WTC11 (cell line): ENCODE measurements around the gene MRPS18B. TPM values are rescaled to one million over a fixed set of nuclear protein-coding genes. Genes with fewer than 3 reads are reported as not detected.

Experiments
- ATAC-seq: fragments of 200-7000 bp; cut with Tn5 transposase; 2 replicates; pipeline ENCODE4 v1.10.0; 2021; ENCODE audit warnings: mild to moderate bottlenecking, moderate library complexity
- CTCF ChIA-PET: fragments of 300-600 bp; sonication (Branson Sonifier 250); formaldehyde crosslinking; loops from one replicate; lab custom pipeline; 2021; ENCODE audit warnings: antibody characterized with exemption; lab: Charles Lee
- POLR2A ChIA-PET: fragments of 350-600 bp; sonication (Branson Sonifier 250); formaldehyde crosslinking; loops from one replicate; lab custom pipeline; 2021; ENCODE audit warnings: antibody characterized with exemption; lab: Charles Lee
- DNase-seq: peaks from one replicate; pipeline ENCODE4 v3.0.0; 2021; ENCODE audit warnings: low spot score
- H3K27ac Mint-ChIP-seq: 2 replicates; pipeline ENCODE4 v1.8.0; 2021; ENCODE audit warnings: mixed read lengths
- H3K27me3 Mint-ChIP-seq: 2 replicates; pipeline ENCODE4 v1.8.0; 2021; ENCODE audit warnings: low read depth, mild to moderate bottlenecking, moderate library complexity, mixed read lengths
- H3K36me3 Mint-ChIP-seq: 2 replicates; pipeline ENCODE4 v1.8.0; 2021; ENCODE audit warnings: mixed read lengths
- H3K4me1 Mint-ChIP-seq: 2 replicates; pipeline ENCODE4 v1.8.0; 2022; ENCODE audit warnings: mixed read lengths
- H3K4me3 Mint-ChIP-seq: 2 replicates; pipeline ENCODE4 v1.8.0; 2021; ENCODE audit warnings: mild to moderate bottlenecking, moderate library complexity, mixed read lengths
- H3K9me3 Mint-ChIP-seq: 2 replicates; pipeline ENCODE4 v1.8.0; 2021; ENCODE audit warnings: mixed read lengths
- ATF1 ChIP-seq: sonication (generic); formaldehyde crosslinking; IDR thresholded peaks from 2 replicates; pipeline ENCODE4 v1.8.1; 2023; ENCODE audit warnings: mild to moderate bottlenecking, moderate library complexity, missing genetic modification reagents
- E2F5 ChIP-seq: sonication (generic); formaldehyde crosslinking; IDR thresholded peaks from 2 replicates; pipeline ENCODE4 v1.8.1; 2022; ENCODE audit warnings: mild to moderate bottlenecking, moderate library complexity, missing genetic modification reagents
- FOXJ3 ChIP-seq: sonication (generic); formaldehyde crosslinking; IDR thresholded peaks from 2 replicates; pipeline ENCODE4 v1.9.0; 2021; ENCODE audit warnings: missing genetic modification reagents, mild to moderate bottlenecking, borderline replicate concordance
- FOXP1 ChIP-seq: sonication (generic); formaldehyde crosslinking; IDR thresholded peaks from 2 replicates; pipeline ENCODE4 v1.8.0; 2022; ENCODE audit warnings: missing genetic modification reagents, mild to moderate bottlenecking, moderate library complexity, borderline replicate concordance
- IRF2 ChIP-seq: sonication (generic); formaldehyde crosslinking; IDR thresholded peaks from 2 replicates; pipeline ENCODE4 v1.8.0; 2022; ENCODE audit warnings: low read depth, missing genetic modification reagents, borderline replicate concordance
- JAZF1 ChIP-seq: fragments of 250-450 bp; sonication (Bioruptor Pico); IDR thresholded peaks from 2 replicates; pipeline ENCODE4 v1.9.0; 2021; ENCODE audit warnings: moderate library complexity, mild to moderate bottlenecking, inconsistent platforms
- MYBL2 ChIP-seq: sonication (generic); formaldehyde crosslinking; IDR thresholded peaks from 2 replicates; pipeline ENCODE4 v1.8.1; 2023; ENCODE audit warnings: mild to moderate bottlenecking, moderate library complexity, missing genetic modification reagents
- NFE2L1 ChIP-seq: sonication (generic); formaldehyde crosslinking; IDR thresholded peaks from 2 replicates; pipeline ENCODE4 v1.8.1; 2023; ENCODE audit warnings: missing genetic modification reagents
- NFYB ChIP-seq: sonication (generic); formaldehyde crosslinking; conservative IDR thresholded peaks from 2 replicates; pipeline ENCODE4 v1.8.0; 2022; ENCODE audit warnings: low read depth, missing genetic modification reagents
- NR1H2 ChIP-seq: sonication (generic); formaldehyde crosslinking; IDR thresholded peaks from 2 replicates; pipeline ENCODE4 v1.9.0; 2021; ENCODE audit warnings: mild to moderate bottlenecking, moderate library complexity, missing genetic modification reagents
- RELA ChIP-seq: sonication (generic); formaldehyde crosslinking; IDR thresholded peaks from 2 replicates; pipeline ENCODE4 v1.8.1; 2022; ENCODE audit warnings: missing genetic modification reagents, mild to moderate bottlenecking, borderline replicate concordance
- SMAD3 ChIP-seq: sonication (generic); formaldehyde crosslinking; IDR thresholded peaks from 2 replicates; pipeline ENCODE4 v1.8.0; 2022; ENCODE audit warnings: missing genetic modification reagents, mild to moderate bottlenecking, borderline replicate concordance
- SMAD4 ChIP-seq: sonication (generic); formaldehyde crosslinking; IDR thresholded peaks from 2 replicates; pipeline ENCODE4 v1.8.0; 2022; ENCODE audit warnings: mild to moderate bottlenecking, missing genetic modification reagents
- SP1 ChIP-seq: sonication (generic); formaldehyde crosslinking; conservative IDR thresholded peaks from 2 replicates; pipeline ENCODE4 v1.8.1; 2022; ENCODE audit warnings: missing genetic modification reagents
- TEAD4 ChIP-seq: sonication (generic); formaldehyde crosslinking; IDR thresholded peaks from 2 replicates; pipeline ENCODE4 v1.8.0; 2022; ENCODE audit warnings: mild to moderate bottlenecking, missing genetic modification reagents
- ZNF232 ChIP-seq: sonication (generic); formaldehyde crosslinking; IDR thresholded peaks from 2 replicates; pipeline ENCODE4 v1.8.0; 2022; ENCODE audit warnings: mild to moderate bottlenecking, missing genetic modification reagents
- ZNF416 ChIP-seq: fragments of 250-450 bp; sonication (Bioruptor Pico); IDR thresholded peaks from 2 replicates; pipeline ENCODE4 v1.9.0; 2021; ENCODE audit warnings: mild to moderate bottlenecking, inconsistent platforms
- ZSCAN18 ChIP-seq: fragments of 250-450 bp; sonication (Bioruptor Pico); IDR thresholded peaks from 2 replicates; pipeline ENCODE4 v2.1.2; 2022; ENCODE audit warnings: mild to moderate bottlenecking, moderate library complexity
- total RNA-seq: library from RNA; stranded (reverse); gene quantifications from 3 replicates; pipeline ENCODE4 v1.2.3, GENCODE V29; 2021
- TF ChIP-seq, protein P1 (sequence below): sonication (generic); formaldehyde crosslinking; IDR thresholded peaks from 2 replicates; pipeline ENCODE4 v1.8.0; 2022; ENCODE audit warnings: mild to moderate bottlenecking, missing genetic modification reagents
- TF ChIP-seq, protein P2 (sequence below): sonication (generic); formaldehyde crosslinking; IDR thresholded peaks from 2 replicates; pipeline ENCODE4 v1.8.0; 2022; ENCODE audit warnings: missing genetic modification reagents
- TF ChIP-seq, protein P3 (sequence below): sonication (generic); formaldehyde crosslinking; IDR thresholded peaks from 2 replicates; pipeline ENCODE4 v1.8.1; 2023; ENCODE audit warnings: mild to moderate bottlenecking, missing genetic modification reagents
- TF ChIP-seq, protein P4 (sequence below): sonication (generic); formaldehyde crosslinking; IDR thresholded peaks from 2 replicates; pipeline ENCODE4 v1.8.1; 2023; ENCODE audit warnings: mild to moderate bottlenecking, missing genetic modification reagents, moderate library complexity

MRPS18B gene
- total RNA-seq, 1 experiment from 2014 or later, result 67.8 TPM

DNA sequence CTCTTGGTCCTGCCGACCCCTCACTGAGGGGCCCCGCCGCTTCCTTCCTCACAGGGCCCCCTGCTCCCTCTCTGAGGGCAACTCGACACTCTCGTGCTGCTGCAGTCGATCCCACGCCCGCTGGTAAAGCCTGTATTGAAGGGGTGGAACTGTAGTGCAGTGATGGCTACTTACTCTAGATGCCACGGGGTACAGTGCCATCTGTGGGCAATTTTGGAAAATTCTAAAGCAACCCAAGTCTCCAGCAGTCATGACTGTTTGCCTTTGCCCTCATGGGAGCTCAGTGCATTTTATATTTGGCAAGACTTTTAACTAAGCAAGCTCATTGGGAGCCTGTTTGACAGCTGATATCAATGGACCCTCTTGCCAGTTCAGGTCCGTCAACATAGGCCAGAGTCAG, 22.8 kb downstream of the MRPS18B start:
- Mint-ChIP-seq H3K27me3 (no peaks in the 10 kb centered on the region), H3K9me3 (no peaks in the 10 kb centered on the region), H3K36me3 (peaks cover 30% of the 10 kb centered on the region), H3K27ac (no peak overlapping the region), H3K4me3 (no peak overlapping the region), H3K4me1 (peaks cover 2% of the 10 kb centered on the region)
- CTCF ChIA-PET, result interaction anchor here (1.5 kb wide), 1 partner anchor 39 kb away, joined by 4 read pairs; no protein-coding TSS in a partner anchor
- no peak for DNase-seq
- TF ChIP-seq ZNF232 (CRISPR knock-in tag), result no peak
- no peak for TF ChIP-seq SMAD3
- TF ChIP-seq SMAD4 (CRISPR knock-in tag), result no peak
- no peak for TF ChIP-seq MYBL2 (CRISPR knock-in tag)
- TF ChIP-seq, protein P1, sequence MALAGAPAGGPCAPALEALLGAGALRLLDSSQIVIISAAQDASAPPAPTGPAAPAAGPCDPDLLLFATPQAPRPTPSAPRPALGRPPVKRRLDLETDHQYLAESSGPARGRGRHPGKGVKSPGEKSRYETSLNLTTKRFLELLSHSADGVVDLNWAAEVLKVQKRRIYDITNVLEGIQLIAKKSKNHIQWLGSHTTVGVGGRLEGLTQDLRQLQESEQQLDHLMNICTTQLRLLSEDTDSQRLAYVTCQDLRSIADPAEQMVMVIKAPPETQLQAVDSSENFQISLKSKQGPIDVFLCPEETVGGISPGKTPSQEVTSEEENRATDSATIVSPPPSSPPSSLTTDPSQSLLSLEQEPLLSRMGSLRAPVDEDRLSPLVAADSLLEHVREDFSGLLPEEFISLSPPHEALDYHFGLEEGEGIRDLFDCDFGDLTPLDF, result no peak
- no peak for TF ChIP-seq TEAD4 (CRISPR knock-in tag)
- TF ChIP-seq RELA, result no peak
- no peak for TF ChIP-seq ZNF416 (CRISPR knock-in tag)
- no peak for TF ChIP-seq JAZF1 (CRISPR knock-in tag)
- TF ChIP-seq ATF1, result no peak
- TF ChIP-seq, all 79 proteins: peak for 0
- no peak for ATAC-seq
- POLR2A ChIA-PET, result no interaction called here

DNA sequence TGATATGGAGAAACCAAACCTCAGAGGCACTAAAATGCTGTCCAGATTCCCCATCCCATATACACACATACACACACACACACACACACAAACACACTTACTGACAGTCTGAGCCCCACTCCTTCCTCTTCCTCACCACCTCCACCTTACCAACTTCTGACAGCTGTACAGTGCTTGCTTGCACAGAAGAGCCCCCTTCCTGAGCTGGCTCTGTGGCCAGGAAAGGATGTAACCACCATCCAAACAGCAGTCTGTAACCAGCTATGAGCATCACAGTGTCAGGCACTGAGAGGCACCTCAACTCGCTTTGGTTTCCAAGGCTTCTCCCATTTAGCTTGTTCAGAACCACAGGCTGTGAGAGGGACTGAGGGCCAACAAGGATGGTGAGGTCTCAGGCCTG, 23.4 kb downstream of the MRPS18B start:
- peaks cover 8% of the 10 kb centered on the region for H3K4me1 Mint-ChIP-seq
- H3K27me3 Mint-ChIP-seq, result no peaks in the 10 kb centered on the region
- H3K27ac Mint-ChIP-seq, result peak overlapping the region; percentile 27; the same call in 1 of the 2 replicates
- ChIA-PET CTCF (interaction anchor here (1.5 kb wide), 1 partner anchor 38 kb away, joined by 4 read pairs; no protein-coding TSS in a partner anchor), POLR2A (no interaction called here)
- ATAC-seq (no peak), DNase-seq (no peak)
- peaks cover 28% of the 10 kb centered on the region for H3K36me3 Mint-ChIP-seq
- H3K9me3 Mint-ChIP-seq, result no peaks in the 10 kb centered on the region
- H3K4me3 Mint-ChIP-seq, result no peak overlapping the region
- no peak for TF ChIP-seq FOXP1 (CRISPR knock-in tag)

- POLR2A ChIA-PET, result no interaction called here
Observed at GRCh38 chr6:30643656-30644055, 26.0 kb downstream of the MRPS18B start.

More at GRCh38 chr6:30643656-30644055, 26.0 kb downstream of the MRPS18B start:
- no peak overlapping the region for H3K27ac Mint-ChIP-seq
- ATAC-seq (no peak), DNase-seq (no peak)
- H3K27me3 Mint-ChIP-seq, result no peaks in the 10 kb centered on the region
- peaks cover 21% of the 10 kb centered on the region for H3K4me1 Mint-ChIP-seq
- peaks cover 26% of the 10 kb centered on the region for H3K36me3 Mint-ChIP-seq
- H3K4me3 Mint-ChIP-seq, result no peak overlapping the region
- CTCF ChIA-PET, result interaction anchor here (0.9 to 1.9 kb wide), 2 partner anchors 36 to 87 kb away, joined by 4 to 7 read pairs; no protein-coding TSS in a partner anchor
- TF ChIP-seq ZSCAN18 (no peak), SMAD3 (no peak), NFYB (CRISPR knock-in tag) (no peak), NFE2L1 (CRISPR knock-in tag) (no peak), FOXJ3 (CRISPR knock-in tag) (no peak), NR1H2 (no peak), E2F5 (no peak), IRF2 (CRISPR knock-in tag) (no peak), SP1 (CRISPR knock-in tag) (no peak)
- TF ChIP-seq, protein P2, sequence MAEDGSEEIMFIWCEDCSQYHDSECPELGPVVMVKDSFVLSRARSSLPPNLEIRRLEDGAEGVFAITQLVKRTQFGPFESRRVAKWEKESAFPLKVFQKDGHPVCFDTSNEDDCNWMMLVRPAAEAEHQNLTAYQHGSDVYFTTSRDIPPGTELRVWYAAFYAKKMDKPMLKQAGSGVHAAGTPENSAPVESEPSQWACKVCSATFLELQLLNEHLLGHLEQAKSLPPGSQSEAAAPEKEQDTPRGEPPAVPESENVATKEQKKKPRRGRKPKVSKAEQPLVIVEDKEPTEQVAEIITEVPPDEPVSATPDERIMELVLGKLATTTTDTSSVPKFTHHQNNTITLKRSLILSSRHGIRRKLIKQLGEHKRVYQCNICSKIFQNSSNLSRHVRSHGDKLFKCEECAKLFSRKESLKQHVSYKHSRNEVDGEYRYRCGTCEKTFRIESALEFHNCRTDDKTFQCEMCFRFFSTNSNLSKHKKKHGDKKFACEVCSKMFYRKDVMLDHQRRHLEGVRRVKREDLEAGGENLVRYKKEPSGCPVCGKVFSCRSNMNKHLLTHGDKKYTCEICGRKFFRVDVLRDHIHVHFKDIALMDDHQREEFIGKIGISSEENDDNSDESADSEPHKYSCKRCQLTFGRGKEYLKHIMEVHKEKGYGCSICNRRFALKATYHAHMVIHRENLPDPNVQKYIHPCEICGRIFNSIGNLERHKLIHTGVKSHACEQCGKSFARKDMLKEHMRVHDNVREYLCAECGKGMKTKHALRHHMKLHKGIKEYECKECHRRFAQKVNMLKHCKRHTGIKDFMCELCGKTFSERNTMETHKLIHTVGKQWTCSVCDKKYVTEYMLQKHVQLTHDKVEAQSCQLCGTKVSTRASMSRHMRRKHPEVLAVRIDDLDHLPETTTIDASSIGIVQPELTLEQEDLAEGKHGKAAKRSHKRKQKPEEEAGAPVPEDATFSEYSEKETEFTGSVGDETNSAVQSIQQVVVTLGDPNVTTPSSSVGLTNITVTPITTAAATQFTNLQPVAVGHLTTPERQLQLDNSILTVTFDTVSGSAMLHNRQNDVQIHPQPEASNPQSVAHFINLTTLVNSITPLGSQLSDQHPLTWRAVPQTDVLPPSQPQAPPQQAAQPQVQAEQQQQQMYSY, result no peak
- TF ChIP-seq, protein P3, sequence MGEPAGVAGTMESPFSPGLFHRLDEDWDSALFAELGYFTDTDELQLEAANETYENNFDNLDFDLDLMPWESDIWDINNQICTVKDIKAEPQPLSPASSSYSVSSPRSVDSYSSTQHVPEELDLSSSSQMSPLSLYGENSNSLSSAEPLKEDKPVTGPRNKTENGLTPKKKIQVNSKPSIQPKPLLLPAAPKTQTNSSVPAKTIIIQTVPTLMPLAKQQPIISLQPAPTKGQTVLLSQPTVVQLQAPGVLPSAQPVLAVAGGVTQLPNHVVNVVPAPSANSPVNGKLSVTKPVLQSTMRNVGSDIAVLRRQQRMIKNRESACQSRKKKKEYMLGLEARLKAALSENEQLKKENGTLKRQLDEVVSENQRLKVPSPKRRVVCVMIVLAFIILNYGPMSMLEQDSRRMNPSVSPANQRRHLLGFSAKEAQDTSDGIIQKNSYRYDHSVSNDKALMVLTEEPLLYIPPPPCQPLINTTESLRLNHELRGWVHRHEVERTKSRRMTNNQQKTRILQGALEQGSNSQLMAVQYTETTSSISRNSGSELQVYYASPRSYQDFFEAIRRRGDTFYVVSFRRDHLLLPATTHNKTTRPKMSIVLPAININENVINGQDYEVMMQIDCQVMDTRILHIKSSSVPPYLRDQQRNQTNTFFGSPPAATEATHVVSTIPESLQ (CRISPR knock-in tag), result no peak
- TF ChIP-seq, protein P4, sequence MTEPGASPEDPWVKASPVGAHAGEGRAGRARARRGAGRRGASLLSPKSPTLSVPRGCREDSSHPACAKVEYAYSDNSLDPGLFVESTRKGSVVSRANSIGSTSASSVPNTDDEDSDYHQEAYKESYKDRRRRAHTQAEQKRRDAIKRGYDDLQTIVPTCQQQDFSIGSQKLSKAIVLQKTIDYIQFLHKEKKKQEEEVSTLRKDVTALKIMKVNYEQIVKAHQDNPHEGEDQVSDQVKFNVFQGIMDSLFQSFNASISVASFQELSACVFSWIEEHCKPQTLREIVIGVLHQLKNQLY (CRISPR knock-in tag), result no peak
- no peaks in the 10 kb centered on the region for H3K9me3 Mint-ChIP-seq
